ENCODE data around the gene GLT1D1. TPM values are rescaled to one million over a fixed set of nuclear protein-coding genes. Genes with fewer than 3 reads are reported as not detected.

GLT1D1 gene
- total RNA-seq, 4 donors from 2014 or later: not detected

DNA sequence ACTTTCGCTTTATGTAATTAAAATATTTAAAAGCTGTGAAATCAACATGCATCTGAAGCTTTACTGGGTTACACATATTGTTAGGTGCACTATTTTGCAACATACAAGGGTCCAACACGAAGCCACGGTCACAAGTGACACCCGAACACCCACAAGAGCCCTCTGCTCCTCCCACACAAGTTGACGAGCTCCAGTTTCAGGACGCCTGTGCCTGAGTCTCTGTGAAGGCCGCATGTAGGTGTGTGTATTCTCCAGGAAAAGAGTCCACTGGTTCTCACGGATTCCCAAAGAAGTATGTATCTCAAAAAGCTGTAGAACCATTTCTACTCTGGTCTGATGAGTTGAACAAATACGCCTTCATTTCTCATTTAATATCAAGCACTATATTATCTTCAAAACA, 41.5 kb upstream of the GLT1D1 start:
- Histone ChIP-seq H3K4me3 (no peak overlapping the region), H3K4me1 (peaks cover 4 to 32% (median 8%) of the 10 kb centered on the region in 4 donors), H3K36me3 (peaks cover 0 to 15% (median 3%) of the 10 kb centered on the region in 4 donors), H3K27ac (no peak overlapping the region), H3K27me3 (no peaks in the 10 kb centered on the region), H3K9me3 (no peaks in the 10 kb centered on the region)
- DNase-seq: no peak
- intact Hi-C loops (cut with DNase I; ENCODE audit: low total_unique reads) (no loop called here), in situ Hi-C loops (cut with MboI; ENCODE audit: low pct_ligation_motif_present in 1 of 4, low pct_unique_long_range_greater_than_20kb in 1 of 4, low sequenced_read_pairs in 3 of 4) (no loop called here)
- WGBS, 2 donors (ENCODE audit: low coverage in 1 of 2): 81 to 87% methylated on average over 6 to 9 of the region's 9 CpGs
- TF ChIP-seq EP300 (IDR thresholded peaks at IDR 0.05; ENCODE audit: low read depth): no peak
- TF ChIP-seq POLR2AphosphoS5 (IDR thresholded peaks at IDR 0.05): no peak
- TF ChIP-seq CTCF (IDR thresholded peaks at IDR 0.05): no peak
- TF ChIP-seq POLR2A (IDR thresholded peaks at IDR 0.05): no peak

DNA sequence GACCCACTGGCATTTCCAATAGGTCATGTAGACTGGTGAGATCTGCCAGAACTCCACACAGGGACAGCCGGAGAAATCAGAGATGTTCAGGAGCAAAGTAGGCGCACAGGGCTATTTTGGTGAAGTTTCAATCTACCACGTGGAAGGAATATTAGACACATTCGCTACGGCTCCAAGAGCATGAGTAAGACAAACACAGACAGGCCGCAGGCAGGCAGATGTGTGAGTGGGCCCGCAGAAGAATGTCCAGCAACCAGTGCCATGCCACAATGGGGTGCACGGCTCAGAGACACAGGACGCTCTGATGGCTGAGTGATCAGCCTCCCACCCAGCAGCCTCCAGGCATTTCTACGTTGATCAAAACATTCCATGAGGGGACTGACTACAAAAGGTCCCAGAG, 39.9 kb upstream of the GLT1D1 start:
- no peaks in the 10 kb centered on the region for H3K27me3 ChIP-seq
- peaks cover 9 to 48% (median 10%) of the 10 kb centered on the region in 4 donors for H3K4me1 ChIP-seq
- intact Hi-C loops (cut with DNase I; ENCODE audit: low total_unique reads) (no loop called here), in situ Hi-C loops (cut with MboI; ENCODE audit: low pct_ligation_motif_present in 1 of 4, low pct_unique_long_range_greater_than_20kb in 1 of 4, low sequenced_read_pairs in 3 of 4) (no loop called here)
- H3K9me3 ChIP-seq: no peaks in the 10 kb centered on the region
- peaks cover 0 to 10% (median 3%) of the 10 kb centered on the region in 4 donors for H3K36me3 ChIP-seq
- TF ChIP-seq POLR2A (IDR thresholded peaks at IDR 0.05): no peak
- no peak for TF ChIP-seq POLR2AphosphoS5 (IDR thresholded peaks at IDR 0.05)
- TF ChIP-seq CTCF (IDR thresholded peaks at IDR 0.05): no peak
- no peak for TF ChIP-seq EP300 (IDR thresholded peaks at IDR 0.05; ENCODE audit: low read depth)
- no peak overlapping the region for H3K4me3 ChIP-seq
- no peak overlapping the region for H3K27ac ChIP-seq
- DNase-seq: no peak
- WGBS, 2 donors (ENCODE audit: low coverage in 1 of 2): 92% methylated on average over 10 of the region's 10 CpGs; no CpG with 5 or more reads in 1 of the 2 donors

GRCh38 chr12:128813883-128814282, 39.4 kb upstream of the GLT1D1 start:
- in situ Hi-C loops (cut with MboI; ENCODE audit: low pct_ligation_motif_present in 1 of 4, low pct_unique_long_range_greater_than_20kb in 1 of 4, low sequenced_read_pairs in 3 of 4) (no loop called here), intact Hi-C loops (cut with DNase I; ENCODE audit: low total_unique reads) (no loop called here)
- TF ChIP-seq CTCF (IDR thresholded peaks at IDR 0.05) (no peak), EP300 (IDR thresholded peaks at IDR 0.05; ENCODE audit: low read depth) (no peak), POLR2A (IDR thresholded peaks at IDR 0.05) (no peak), POLR2AphosphoS5 (IDR thresholded peaks at IDR 0.05) (no peak)
- Histone ChIP-seq H3K27ac (no peak overlapping the region), H3K27me3 (no peaks in the 10 kb centered on the region), H3K36me3 (peaks cover 0 to 10% (median under 1%) of the 10 kb centered on the region in 4 donors), H3K4me1 (peaks cover 9 to 52% (median 10%) of the 10 kb centered on the region in 4 donors), H3K4me3 (no peak overlapping the region), H3K9me3 (no peaks in the 10 kb centered on the region)
- DNase-seq: no peak
- WGBS, 2 donors (ENCODE audit: low coverage in 1 of 2): 86% methylated on average over 10 of the region's 10 CpGs; no CpG with 5 or more reads in 1 of the 2 donors

GRCh38 chr12:128814411-128815261, 38.6 kb upstream of the GLT1D1 start:
- Histone ChIP-seq H3K9me3 (no peaks in the 10 kb centered on the region), H3K4me3 (no peak overlapping the region), H3K27me3 (no peaks in the 10 kb centered on the region), H3K27ac (no peak overlapping the region), H3K36me3 (peaks cover 0 to 10% (median 0%) of the 10 kb centered on the region in 4 donors), H3K4me1 (peaks cover 9 to 53% (median 13%) of the 10 kb centered on the region in 4 donors)
- TF ChIP-seq EP300 (IDR thresholded peaks at IDR 0.05; ENCODE audit: low read depth) (no peak), CTCF (IDR thresholded peaks at IDR 0.05) (no peak), POLR2AphosphoS5 (IDR thresholded peaks at IDR 0.05) (no peak), POLR2A (IDR thresholded peaks at IDR 0.05) (no peak)
- WGBS, 2 donors (ENCODE audit: low coverage in 1 of 2): 93 to 94% methylated on average over 18 to 25 of the region's 25 CpGs
- in situ Hi-C loops (cut with MboI; ENCODE audit: low pct_ligation_motif_present in 1 of 4, low pct_unique_long_range_greater_than_20kb in 1 of 4, low sequenced_read_pairs in 3 of 4): no loop called here
- DNase-seq: no peak
- intact Hi-C loops (cut with DNase I; ENCODE audit: low total_unique reads): no loop called here

Data from transverse colon (tissue), 4 donors.